ENCODE data around the gene ERI3. TPM values are rescaled to one million over a fixed set of nuclear protein-coding genes. Genes with fewer than 3 reads are reported as not detected.

ERI3 gene
- total and polyA plus RNA-seq, 2 donors (not counting 3 experiments of a cell fraction or from before 2014, with no cell fraction given): 45.3 to 94.0 TPM

GRCh38 chr1:44261171-44261817 lies 93.8 kb downstream of the ERI3 start:
- Histone ChIP-seq H3K4me3 (replicated peaks in 1 of 3; ENCODE audit: insufficient read depth in 1 of 3, low read depth in 1 of 3, low read length in 3 of 3) (no peak overlapping the region), H3K27ac (ENCODE audit: insufficient read depth, low read depth, low read length) (no peak overlapping the region), H3K4me2 (ENCODE audit: insufficient read depth, low read length) (no peak overlapping the region), H3K79me2 (ENCODE audit: control insufficient read depth, insufficient read depth, low read length) (no peaks in the 10 kb centered on the region), H3K9ac (replicated peaks; ENCODE audit: extremely low read depth, insufficient read depth, low read length) (no peak overlapping the region), H2AFZ (ENCODE audit: low read depth, low read length) (no peak overlapping the region), H3K9me3 (replicated peaks; ENCODE audit: control insufficient read depth, insufficient read depth, low read length) (no peaks in the 10 kb centered on the region), H3K4me1 (ENCODE audit: control insufficient read depth, extremely low read depth, insufficient read depth, low read length) (no peaks in the 10 kb centered on the region), H3K27me3 (ENCODE audit: control insufficient read depth in 2 of 2, insufficient read depth in 2 of 2, low read length in 2 of 2) (no peaks in the 10 kb centered on the region), H3K9me1 (replicated peaks; ENCODE audit: control insufficient read depth, extremely low read depth, insufficient read depth, low read length) (no peaks in the 10 kb centered on the region), H3K36me3 (ENCODE audit: control insufficient read depth in 2 of 2, extremely low read depth in 1 of 2, insufficient read depth in 2 of 2, low read length in 2 of 2) (peaks cover 0 to under 1% of the 10 kb centered on the region in 2 experiments), H4K20me1 (replicated peaks; ENCODE audit: control insufficient read depth, extremely low read depth, insufficient read depth, low read length) (no peaks in the 10 kb centered on the region)
- ChIA-PET POLR2A (no interaction called here), CTCF (no interaction called here)
- intact Hi-C loops (cut with micrococcal nuclease) (no loop called here), dilution Hi-C loops (cut with MboI; ENCODE audit: extremely low pct_ligation_motif_present, low sequenced_read_pairs) (no loop called here)
- no peak for DNase-seq (ENCODE audit: low read depth, low spot score)
- TF ChIP-seq POLR2AphosphoS5 (IDR thresholded peaks at IDR 0.05; ENCODE audit: insufficient read depth, low read depth, low read length) (no peak), MYC (IDR thresholded peaks at IDR 0.05; ENCODE audit: low read depth, low read length) (no peak), JUN (IDR thresholded peaks at IDR 0.05; ENCODE audit: borderline replicate concordance, insufficient read depth, insufficient read length, low read depth) (no peak), FOS (IDR thresholded peaks at IDR 0.05; ENCODE audit: borderline replicate concordance, insufficient read depth, low read length) (no peak), POLR2A (IDR thresholded peaks at IDR 0.05; ENCODE audit: low read depth, low read length) (no peak), EZH2 (IDR thresholded peaks at IDR 0.05; ENCODE audit: borderline replicate concordance, low read depth, low read length, severe bottlenecking) (no peak), CTCF (IDR thresholded peaks at IDR 0.05; ENCODE audit: extremely low read depth in 1 of 2, insufficient read depth in 1 of 2, low read depth in 1 of 2, low read length in 2 of 2) (no peak), GATA2 (IDR thresholded peaks at IDR 0.05; ENCODE audit: insufficient read depth, insufficient read length, low read depth, low read length) (no peak), MAX (IDR thresholded peaks at IDR 0.05; ENCODE audit: insufficient read depth, insufficient read length) (no peak)
- FAIRE-seq: no peak
- no TSS peak for BruUV-seq (replicated peaks)

All from endothelial cell of umbilical vein (primary cell).